NT2/D1 (cell line): ENCODE data around the gene MYO5B.

Source experiments
- SUZ12 ChIP-seq: IDR thresholded peaks from 2 replicates; pipeline ENCODE4 v1.6.1; 2011; ENCODE audit not compliant: insufficient read length, insufficient read depth; ENCODE audit errors: extremely low read depth
- YY1 ChIP-seq: IDR thresholded peaks from 2 replicates; pipeline ENCODE4 v1.6.1; 2011; ENCODE audit not compliant: insufficient read length, insufficient read depth
- ZNF274 ChIP-seq: IDR thresholded peaks from 2 replicates; pipeline ENCODE4 v1.6.1; 2011; ENCODE audit warnings: mild to moderate bottlenecking, low read depth, low read length

- TF ChIP-seq YY1 (no peak), ZNF274 (no peak), SUZ12 (no peak)
These were observed 341.9 kb downstream of the MYO5B start for GRCh38 chr18:49853011-49853410.
